Activated T-cell treated with anti-CD3 and anti-CD28 coated beads for 48 hours (primary cell): ENCODE results near the gene AHRR.

ENCODE experiments used
- DNase-seq: peaks from one replicate; pipeline ENCODE4 v3.0.0-alpha.2; 2020; ENCODE audit warnings: low read depth

The AHRR gene

GRCh38 chr5:347712-348284, 26.3 kb downstream of the AHRR start:
- DNase-seq: no peak

GRCh38 chr5:348726-349125, 27.2 kb downstream of the AHRR start:
- DNase-seq: no peak

GRCh38 chr5:350355-350754, 28.8 kb downstream of the AHRR start:
- no peak for DNase-seq

- no peak for DNase-seq
These were observed 29.8 kb downstream of the AHRR start for GRCh38 chr5:351084-351920.

GRCh38 chr5:351921-352245, 30.4 kb downstream of the AHRR start:
- DNase-seq: no peak

- no peak for DNase-seq
These were observed 31.4 kb downstream of the AHRR start for GRCh38 chr5:352639-353611.

GRCh38 chr5:353612-354580, 32.4 kb downstream of the AHRR start:
- no peak for DNase-seq

GRCh38 chr5:354581-355378, 33.3 kb downstream of the AHRR start:
- no peak for DNase-seq

GRCh38 chr5:355379-355935, 33.9 kb downstream of the AHRR start:
- DNase-seq: no peak

- DNase-seq: no peak
These were observed 34.4 kb downstream of the AHRR start for GRCh38 chr5:355958-356357.

- DNase-seq: no peak
These were observed 37.9 kb downstream of the AHRR start for GRCh38 chr5:359301-359897.

GRCh38 chr5:360257-361027, 38.9 kb downstream of the AHRR start:
- DNase-seq: no peak

- no peak for DNase-seq
These were observed 40.7 kb downstream of the AHRR start for GRCh38 chr5:362189-362588.

- no peak for DNase-seq
These were observed 41.7 kb downstream of the AHRR start for GRCh38 chr5:362978-363765.

GRCh38 chr5:364497-364896, 43.0 kb downstream of the AHRR start:
- DNase-seq: no peak

GRCh38 chr5:366541-367357, 45.2 kb downstream of the AHRR start:
- no peak for DNase-seq

- no peak for DNase-seq
These were observed 46.0 kb downstream of the AHRR start for GRCh38 chr5:367358-368130.
